A549 (cell line): ENCODE measurements around the gene SH3BP5L. TPM values are rescaled to one million over a fixed set of nuclear protein-coding genes. Genes with fewer than 3 reads are reported as not detected.

ENCODE experiments used
- ATAC-seq, 2 experiments: fragments of 200-7000 bp in 1 of 2; fragments of >200 bp in 1 of 2; cut with Nextera tagmentation in 1 of 2; cut with Tn5 transposase in 1 of 2; 3 replicates each; pipeline versions ENCODE4 v1.8.0 to v1.9.1; 2018 to 2020; ENCODE audit warnings: mild to moderate bottlenecking in 1 of 2, moderate library complexity in 1 of 2
- CTCF ChIA-PET: fragments of 300-600 bp; sonication (Branson Sonifier 250); formaldehyde crosslinking; extraction: SDS; loops from one replicate; lab custom pipeline; 2021; ENCODE audit warnings: antibody characterized with exemption, inconsistent platforms; lab: Yijun Ruan, JAX
- POLR2A ChIA-PET: fragments of 350-600 bp; formaldehyde crosslinking; extraction: SDS; loops from one replicate; lab custom pipeline; 2021; ENCODE audit warnings: antibody characterized with exemption, inconsistent platforms; lab: Yijun Ruan, JAX
- DNase-seq, 2 experiments: peaks; one replicate each; pipeline versions ENCODE4 v3.0.0 to v3.0.0-alpha.2; 2011 to 2016; ENCODE audit warnings: low read depth in 1 of 2, low spot score in 1 of 2
- FAIRE-seq: peaks from 2 replicates; lab custom pipeline; 2011; peaks lifted over from hg19 to GRCh38; lab: Jason Lieb, UNC
- H3K27ac ChIP-seq, 2 experiments: fragments of >200 bp; sonication (Bioruptor Twin); formaldehyde crosslinking; 3 replicates each; pipeline ENCODE4 v1.5.1; 2016 to 2017
- H3K4me1 ChIP-seq: fragments of >200 bp; sonication (Bioruptor Twin); formaldehyde crosslinking; 3 replicates; pipeline ENCODE4 v1.6.1; 2016
- H3K4me2 ChIP-seq: fragments of >200 bp; sonication (Bioruptor Twin); formaldehyde crosslinking; 3 replicates; pipeline ENCODE4 v1.6.1; 2016
- H3K4me3 ChIP-seq: fragments of >200 bp; sonication (Bioruptor Twin); formaldehyde crosslinking; 3 replicates; pipeline ENCODE4 v1.5.1; 2016
- H3K9me3 ChIP-seq: fragments of >200 bp; sonication (Bioruptor Twin); formaldehyde crosslinking; 3 replicates; pipeline ENCODE4 v1.6.1; 2016
- ATOH8 ChIP-seq: fragments of 250-450 bp; sonication (Bioruptor Pico); IDR thresholded peaks from 2 replicates; pipeline ENCODE4 v1.5.0; 2020; ENCODE audit warnings: low read depth, mild to moderate bottlenecking, moderate library complexity
- CEBPB ChIP-seq, 2 experiments: fragments of >200 bp in 1 of 2; sonication (Bioruptor Twin) in 1 of 2; formaldehyde crosslinking in 1 of 2; IDR thresholded peaks; 2 replicates each; pipeline ENCODE4 v1.6.1; 2012 to 2016
- CHD2 ChIP-seq: fragments of 150-350 bp; IDR thresholded peaks from 2 replicates; pipeline ENCODE4 v1.6.1; 2014; ENCODE audit warnings: low read length; ENCODE audit not compliant: partially characterized antibody
- EHF ChIP-seq: fragments of 250-450 bp; sonication (Bioruptor Pico); IDR thresholded peaks from 2 replicates; pipeline ENCODE4 v1.5.0; 2020; ENCODE audit warnings: mild to moderate bottlenecking
- ELK1 ChIP-seq: fragments of 150-350 bp; IDR thresholded peaks from 2 replicates; pipeline ENCODE4 v1.6.1; 2014; ENCODE audit warnings: low read depth, mild to moderate bottlenecking, low read length
- FOSB ChIP-seq: fragments of 250-450 bp; sonication (Bioruptor Pico); IDR thresholded peaks from 2 replicates; pipeline ENCODE4 v1.5.0; 2020; ENCODE audit warnings: mild to moderate bottlenecking, moderate library complexity
- GATA3 ChIP-seq: IDR thresholded peaks from 2 replicates; pipeline ENCODE4 v1.6.1; 2012; ENCODE audit warnings: borderline replicate concordance
- HOXB13 ChIP-seq: fragments of 250-450 bp; sonication (Bioruptor Pico); IDR thresholded peaks from 2 replicates; pipeline ENCODE4 v1.5.0; 2020; ENCODE audit warnings: low read depth, mild to moderate bottlenecking, moderate library complexity
- HOXB5 ChIP-seq: fragments of 250-450 bp; sonication (Bioruptor Pico); IDR thresholded peaks from 2 replicates; pipeline ENCODE4 v1.5.0; 2020; ENCODE audit warnings: mild to moderate bottlenecking, moderate library complexity
- JUN ChIP-seq, 2 experiments: fragments of >200 bp; sonication (Bioruptor Twin); formaldehyde crosslinking; IDR thresholded peaks; 2 replicates in 1 of 2; 3 replicates in 1 of 2; pipeline ENCODE4 v1.6.1; 2016 to 2017
- KDM1A ChIP-seq: fragments of 200-600 bp; sonication (generic); IDR thresholded peaks from 2 replicates; pipeline ENCODE4 v1.6.1; 2016; ENCODE audit warnings: low read depth, mild to moderate bottlenecking
- KDM5A ChIP-seq: fragments of 200-600 bp; sonication (generic); IDR thresholded peaks from 2 replicates; pipeline ENCODE4 v1.6.1; 2016; ENCODE audit warnings: antibody characterized with exemption, mild to moderate bottlenecking
- MAX ChIP-seq: IDR thresholded peaks from 2 replicates; pipeline ENCODE4 v1.6.1; 2012
- MAZ ChIP-seq: fragments of 150-350 bp; IDR thresholded peaks from 2 replicates; pipeline ENCODE4 v1.6.1; 2014; ENCODE audit warnings: antibody characterized with exemption, low read depth, low read length, borderline replicate concordance
- NFE2L2 ChIP-seq: fragments of 150-350 bp; conservative IDR thresholded peaks from 2 replicates; pipeline ENCODE4 v1.6.1; 2014; ENCODE audit warnings: low read length
- NPAS2 ChIP-seq: fragments of 250-450 bp; sonication (Bioruptor Pico); IDR thresholded peaks from 2 replicates; pipeline ENCODE4 v1.8.0; 2022; ENCODE audit warnings: mild to moderate bottlenecking, moderate library complexity, borderline replicate concordance
- PBX3 ChIP-seq: IDR thresholded peaks from 2 replicates; pipeline ENCODE4 v1.6.1; 2012
- RAD21 ChIP-seq, 2 experiments: fragments of >200 bp in 1 of 2; sonication (Bioruptor Twin) in 1 of 2; formaldehyde crosslinking in 1 of 2; IDR thresholded peaks in 1 of 2; conservative IDR thresholded peaks in 1 of 2; 2 replicates in 1 of 2; 3 replicates in 1 of 2; pipeline ENCODE4 v1.6.1; 2012 to 2018; ENCODE audit warnings: inconsistent platforms in 1 of 2
- RCOR1 ChIP-seq: fragments of 150-350 bp; IDR thresholded peaks from 2 replicates; pipeline ENCODE4 v1.6.1; 2014; ENCODE audit warnings: antibody characterized with exemption, low read length, low read depth
- REST ChIP-seq: fragments of 200-600 bp; sonication (generic); IDR thresholded peaks from 2 replicates; pipeline ENCODE4 v1.6.1; 2016; ENCODE audit warnings: antibody characterized with exemption, mild to moderate bottlenecking, moderate library complexity
- RFX5 ChIP-seq: fragments of 450-650 bp; IDR thresholded peaks from 2 replicates; pipeline ENCODE4 v1.7.1; 2014; ENCODE audit warnings: antibody characterized with exemption, mild to moderate bottlenecking, moderate library complexity
- ZC3H11A ChIP-seq: fragments of 450-650 bp; IDR thresholded peaks from 2 replicates; pipeline ENCODE4 v1.6.1; 2014; ENCODE audit warnings: antibody characterized with exemption, mild to moderate bottlenecking
- WGBS: methylation state at CpG from one replicate; pipeline ENCODE4 v1.1.6; 2017; ENCODE audit errors: missing lambda C conversion rate; 5-methylcytosine and 5-hydroxymethylcytosine counted together
- polyA plus RNA-seq, 4 experiments: library from polyadenylated mRNA; depleted of rRNA in 3 of 4; stranded (reverse); fragments of >200 nt; fragmentation: RNase III in 1 of 4; extraction: RNeasy Plus Mini Kit Qiagen cat#74134 plus additional on column Dnase treatment in 1 of 4; gene quantifications; 2 replicates in 3 of 4; 3 replicates in 1 of 4; pipeline ENCODE4 v1.2.3, GENCODE V29; 2011 to 2017

Gene SH3BP5L
- polyA plus RNA-seq, 2 of the 4 experiments (the other 2 are of a cell fraction), result 10.9 to 15.8 TPM

GRCh38 chr1:248823517-248824001 is 2.2 kb downstream of the SH3BP5L start:
- H3K4me3 ChIP-seq, result no peak overlapping the region
- FAIRE-seq, result no peak

GRCh38 chr1:248822148-248823032 is 3.3 kb downstream of the SH3BP5L start:
- H3K4me2 ChIP-seq, result peak overlapping the region; percentile 94
- 92% methylated on average over 15 of the region's 15 CpGs for WGBS
- no peak for DNase-seq
- H3K9me3 ChIP-seq, result no peaks in the 10 kb centered on the region
- peak overlapping the region; percentile 52 to 83; a peak in 5 of 6 replicates for H3K27ac ChIP-seq
- CTCF ChIA-PET, result interaction anchor here (0.8 to 1.9 kb wide), 3 partner anchors 10 to 1450 kb away, joined by 3 to 6 read pairs (median 4); no protein-coding TSS in a partner anchor
- no peak for ATAC-seq
- no peak for FAIRE-seq
- POLR2A ChIA-PET, result interaction anchor here (0.7 to 1.8 kb wide), 2 partner anchors 9 to 36 kb away, joined by 3 to 6 read pairs; partner anchors contain the start of gene ZNF692
- H3K4me3 ChIP-seq, result no peak overlapping the region
- peaks cover 53% of the 10 kb centered on the region for H3K4me1 ChIP-seq
- no peak for TF ChIP-seq MAX
- TF ChIP-seq ELK1, result no peak
- TF ChIP-seq NPAS2 (CRISPR knock-in tag), result no peak
- no peak for TF ChIP-seq NFE2L2
- TF ChIP-seq CHD2, result no peak
- no peak for TF ChIP-seq EHF (CRISPR knock-in tag)
- no peak for TF ChIP-seq FOSB (CRISPR knock-in tag)
- TF ChIP-seq KDM5A, result no peak
- no peak for TF ChIP-seq RCOR1
- TF ChIP-seq GATA3, result no peak
- no peak for TF ChIP-seq KDM1A
- TF ChIP-seq CEBPB (IDR thresholded peaks at IDR 0.05), result no peak
- TF ChIP-seq RAD21 (conservative IDR thresholded peaks at IDR 0.05 in 1 of 2, IDR thresholded peaks at IDR 0.05 in 1 of 2), result no peak

More at GRCh38 chr1:248823517-248824001, 2.2 kb downstream of the SH3BP5L start:
- 67% methylated on average over 2 of the region's 2 CpGs for WGBS
- ATAC-seq (no peak), DNase-seq (no peak)
- TF ChIP-seq CHD2 (no peak), HOXB5 (CRISPR knock-in tag) (no peak), JUN (IDR thresholded peaks at IDR 0.05) (no peak), PBX3 (no peak), HOXB13 (CRISPR knock-in tag) (no peak), FOSB (CRISPR knock-in tag) (no peak), REST (no peak), ATOH8 (CRISPR knock-in tag) (no peak), EHF (CRISPR knock-in tag) (no peak), ZC3H11A (no peak), RFX5 (no peak), NFE2L2 (no peak), MAZ (no peak)
- Histone ChIP-seq H3K9me3 (no peaks in the 10 kb centered on the region), H3K4me2 (peak overlapping the region; percentile 94), H3K27ac (peak overlapping the region in 1 of 2 experiments; percentile 97; a peak in 3 of 6 replicates), H3K4me1 (peaks cover 61% of the 10 kb centered on the region)
- POLR2A ChIA-PET, result no interaction called here
- CTCF ChIA-PET, result no interaction called here
